Measurements from ENCODE around the gene STRN4. TPM values are rescaled to one million over a fixed set of nuclear protein-coding genes. Genes with fewer than 3 reads are reported as not detected.

The STRN4 gene
- total and polyA plus RNA-seq, 4 donors, result 9.5 to 29.9 (median 24.8) TPM

DNA sequence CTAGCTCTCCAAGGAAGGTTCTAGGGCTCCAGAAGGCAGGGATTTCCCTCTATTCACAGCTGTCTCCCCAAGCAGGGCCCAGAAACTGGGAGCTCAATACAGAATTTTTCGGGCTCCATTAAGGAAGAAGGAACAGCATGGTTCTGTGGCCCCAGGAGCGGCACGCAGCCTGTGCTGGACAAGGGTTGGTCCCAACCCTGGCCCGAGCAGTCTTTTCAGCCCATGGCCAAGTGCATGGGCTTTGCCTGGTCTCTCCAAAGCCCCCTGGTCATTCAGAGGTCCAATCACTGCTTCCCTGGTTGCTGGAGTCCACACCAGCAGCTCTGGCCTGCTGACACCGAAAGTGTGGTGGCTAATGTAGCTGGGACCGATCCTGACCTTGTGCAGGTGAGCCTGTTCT lies 22.8 kb downstream of the STRN4 start (continued):
- TF ChIP-seq GABPA (IDR thresholded peaks at IDR 0.05 in 1 of 2, conservative IDR thresholded peaks at IDR 0.05 in 1 of 2) (no peak), EGR1 (IDR thresholded peaks at IDR 0.05; ENCODE audit: low read depth in 2 of 2) (no peak), JUND (IDR thresholded peaks at IDR 0.05) (no peak), FOXA2 (IDR thresholded peaks at IDR 0.05) (no peak), SP1 (IDR thresholded peaks at IDR 0.05) (no peak), RAD21 (IDR thresholded peaks at IDR 0.05) (no peak)
- TF ChIP-seq, protein P1, sequence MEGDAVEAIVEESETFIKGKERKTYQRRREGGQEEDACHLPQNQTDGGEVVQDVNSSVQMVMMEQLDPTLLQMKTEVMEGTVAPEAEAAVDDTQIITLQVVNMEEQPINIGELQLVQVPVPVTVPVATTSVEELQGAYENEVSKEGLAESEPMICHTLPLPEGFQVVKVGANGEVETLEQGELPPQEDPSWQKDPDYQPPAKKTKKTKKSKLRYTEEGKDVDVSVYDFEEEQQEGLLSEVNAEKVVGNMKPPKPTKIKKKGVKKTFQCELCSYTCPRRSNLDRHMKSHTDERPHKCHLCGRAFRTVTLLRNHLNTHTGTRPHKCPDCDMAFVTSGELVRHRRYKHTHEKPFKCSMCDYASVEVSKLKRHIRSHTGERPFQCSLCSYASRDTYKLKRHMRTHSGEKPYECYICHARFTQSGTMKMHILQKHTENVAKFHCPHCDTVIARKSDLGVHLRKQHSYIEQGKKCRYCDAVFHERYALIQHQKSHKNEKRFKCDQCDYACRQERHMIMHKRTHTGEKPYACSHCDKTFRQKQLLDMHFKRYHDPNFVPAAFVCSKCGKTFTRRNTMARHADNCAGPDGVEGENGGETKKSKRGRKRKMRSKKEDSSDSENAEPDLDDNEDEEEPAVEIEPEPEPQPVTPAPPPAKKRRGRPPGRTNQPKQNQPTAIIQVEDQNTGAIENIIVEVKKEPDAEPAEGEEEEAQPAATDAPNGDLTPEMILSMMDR (IDR thresholded peaks at IDR 0.05; ENCODE audit: low read depth, low read length, missing input control), result no peak

DNA sequence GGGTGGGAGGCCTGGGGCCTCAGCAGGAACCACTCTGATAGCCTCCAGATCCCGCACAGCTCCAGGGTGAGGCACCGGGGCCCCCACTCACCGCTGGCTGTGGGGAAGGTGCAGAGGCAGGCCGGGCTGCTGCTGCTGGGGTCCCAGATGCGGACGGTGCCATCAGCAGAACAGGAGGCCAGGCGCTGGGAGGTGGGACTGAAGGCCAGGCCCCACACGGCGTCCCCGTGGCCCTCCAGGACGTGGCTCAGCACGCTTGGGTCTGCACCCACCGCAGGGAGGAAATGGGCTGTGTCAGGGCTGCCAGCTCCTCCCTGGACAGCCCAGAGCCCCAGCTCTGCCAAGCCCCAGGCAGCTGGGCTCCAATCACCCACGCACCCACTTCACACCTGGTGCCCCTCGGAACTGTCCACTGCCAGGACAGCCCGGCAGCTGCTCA lies 23.2 kb downstream of the STRN4 start:
- no peak overlapping the region for H3K4me3 ChIP-seq (ENCODE audit: low read depth in 1 of 3, low read length in 3 of 3)
- H3K9me3 ChIP-seq (ENCODE audit: control insufficient read depth in 4 of 4, low read length in 3 of 4), result no peaks in the 10 kb centered on the region
- H3K36me3 ChIP-seq (ENCODE audit: control insufficient read depth in 4 of 4, insufficient read depth in 3 of 4, low read depth in 1 of 4, low read length in 3 of 4), result peaks cover 13 to 70% (median 32%) of the 10 kb centered on the region in 4 donors
- no peak overlapping the region for H3K9ac ChIP-seq (ENCODE audit: low read depth in 1 of 2, low read length in 2 of 2)
- no peak for TF ChIP-seq EGR1 (IDR thresholded peaks at IDR 0.05; ENCODE audit: low read depth in 2 of 2)
- TF ChIP-seq HNF4G (IDR thresholded peaks at IDR 0.05), result no peak
- TF ChIP-seq, protein P1 (IDR thresholded peaks at IDR 0.05; ENCODE audit: low read depth, low read length, missing input control), result no peak
- TF ChIP-seq JUND (IDR thresholded peaks at IDR 0.05), result no peak
- TF ChIP-seq TAF1 (conservative IDR thresholded peaks at IDR 0.05), result no peak
- no peak for TF ChIP-seq SP1 (IDR thresholded peaks at IDR 0.05)
- TF ChIP-seq FOXA2 (IDR thresholded peaks at IDR 0.05), result no peak
- TF ChIP-seq RAD21 (IDR thresholded peaks at IDR 0.05), result no peak
- no peak for TF ChIP-seq ZBTB33 (IDR thresholded peaks at IDR 0.05)
- TF ChIP-seq, protein P2, sequence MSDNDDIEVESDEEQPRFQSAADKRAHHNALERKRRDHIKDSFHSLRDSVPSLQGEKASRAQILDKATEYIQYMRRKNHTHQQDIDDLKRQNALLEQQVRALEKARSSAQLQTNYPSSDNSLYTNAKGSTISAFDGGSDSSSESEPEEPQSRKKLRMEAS (IDR thresholded peaks at IDR 0.05), result no peak
- no peak for TF ChIP-seq GABPA (IDR thresholded peaks at IDR 0.05 in 1 of 2, conservative IDR thresholded peaks at IDR 0.05 in 1 of 2)
- TF ChIP-seq, protein P3, sequence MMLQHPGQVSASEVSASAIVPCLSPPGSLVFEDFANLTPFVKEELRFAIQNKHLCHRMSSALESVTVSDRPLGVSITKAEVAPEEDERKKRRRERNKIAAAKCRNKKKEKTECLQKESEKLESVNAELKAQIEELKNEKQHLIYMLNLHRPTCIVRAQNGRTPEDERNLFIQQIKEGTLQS (IDR thresholded peaks at IDR 0.05), result no peak
- no peak for TF ChIP-seq FOXA1 (IDR thresholded peaks at IDR 0.05)
- TF ChIP-seq HNF4A (conservative IDR thresholded peaks at IDR 0.05), result no peak
- no peak for TF ChIP-seq RXRA (IDR thresholded peaks at IDR 0.05)
- H3K27me3 ChIP-seq (ENCODE audit: control insufficient read depth in 4 of 4, insufficient read depth in 4 of 4, low read length in 3 of 4), result no peaks in the 10 kb centered on the region
- peaks cover 0 to 9% (median 3%) of the 10 kb centered on the region in 4 donors for H3K4me1 ChIP-seq (ENCODE audit: control insufficient read depth in 4 of 4, insufficient read depth in 4 of 4, low read length in 3 of 4)
- no peak overlapping the region for H3K27ac ChIP-seq (ENCODE audit: low read depth in 1 of 2, low read length in 2 of 2)
- DNase-seq (ENCODE audit: low spot score), result no peak
- WGBS, result 81% methylated on average over 16 of the region's 16 CpGs

Data from liver (tissue), 9 donors.